HL-60 (cell line): ENCODE results near the gene MEFV.

Experiments used
- DNase-seq, 2 experiments: peaks; one replicate each; pipeline ENCODE4 v3.0.0-alpha.2; 2010 to 2020; ENCODE audit warnings: low read depth in 1 of 2, low spot score in 1 of 2
- H3K27ac ChIP-seq: fragments of 250-450 bp; sonication (Bioruptor Pico); replicated peaks from 2 replicates; pipeline ENCODE4 v1.5.1; 2020; ENCODE audit warnings: mild to moderate bottlenecking, moderate library complexity
- H3K27me3 ChIP-seq: fragments of 250-450 bp; sonication (Bioruptor Pico); 2 replicates; pipeline ENCODE4 v1.5.1; 2021; ENCODE audit warnings: mild to moderate bottlenecking, moderate library complexity; ENCODE audit not compliant: insufficient read depth, poor library complexity, severe bottlenecking
- H3K4me3 ChIP-seq: replicated peaks from 2 replicates; pipeline ENCODE4 v1.5.1; 2011; ENCODE audit warnings: mild to moderate bottlenecking, control low read depth, low read length; ENCODE audit not compliant: insufficient read depth
- CTCF ChIP-seq: IDR thresholded peaks from one replicate; pipeline ENCODE4 v1.5.1; 2011; ENCODE audit warnings: low read length, control low read depth, inconsistent platforms; ENCODE audit not compliant: insufficient read depth
- GABPA ChIP-seq: IDR thresholded peaks from 2 replicates; pipeline ENCODE4 v1.6.1; 2012; ENCODE audit warnings: low read depth
- POLR2AphosphoS5 ChIP-seq: IDR thresholded peaks from 2 replicates; pipeline ENCODE4 v1.6.1; 2012; ENCODE audit warnings: low read depth
- REST ChIP-seq: IDR thresholded peaks from 2 replicates; pipeline ENCODE4 v1.6.1; 2012; ENCODE audit warnings: low read depth; ENCODE audit not compliant: insufficient replicate concordance
- SPI1 ChIP-seq: IDR thresholded peaks from 2 replicates; pipeline ENCODE4 v1.6.1; 2012; ENCODE audit warnings: low read depth, mild to moderate bottlenecking, borderline replicate concordance

The MEFV gene

GRCh38 chr16:3243882-3244281, 12.6 kb downstream of the MEFV start:
- H3K27me3 ChIP-seq = no peaks in the 10 kb centered on the region
- DNase-seq = no peak

GRCh38 chr16:3242709-3243108, 13.7 kb downstream of the MEFV start:
- DNase-seq = peak; percentile 83 to 91
- TF ChIP-seq REST (no peak), GABPA (no peak), CTCF (no peak), POLR2AphosphoS5 (0 out of 2 replicates have a peak, but pooled peaks have one; percentile 26), SPI1 (peak; percentile 35; the same call in 1 of the 2 replicates)
- H3K4me3 ChIP-seq = no peak overlapping the region

More at GRCh38 chr16:3243882-3244281, 12.6 kb downstream of the MEFV start:
- Histone ChIP-seq H3K4me3 (no peak overlapping the region), H3K27ac (no peak overlapping the region)
- TF ChIP-seq CTCF = no peak
- TF ChIP-seq GABPA = no peak
- no peak for TF ChIP-seq SPI1
- no peak for TF ChIP-seq REST
- TF ChIP-seq POLR2AphosphoS5 = no peak

GRCh38 chr16:3241761-3242160, 14.7 kb downstream of the MEFV start:
- Histone ChIP-seq H3K27me3 (no peaks in the 10 kb centered on the region), H3K27ac (no peak overlapping the region), H3K4me3 (no peak overlapping the region)
- TF ChIP-seq CTCF = no peak
- no peak for TF ChIP-seq POLR2AphosphoS5
- no peak for TF ChIP-seq GABPA
- no peak for TF ChIP-seq REST
- no peak for TF ChIP-seq SPI1
- DNase-seq = no peak

More at GRCh38 chr16:3242709-3243108, 13.7 kb downstream of the MEFV start:
- H3K27me3 ChIP-seq = no peaks in the 10 kb centered on the region
- peak overlapping the region; percentile 37 for H3K27ac ChIP-seq
